Dedifferentiated amniotic fluid mesenchymal stem cell (primary cell): ENCODE results near the gene CCDC121.

ENCODE experiments used
- DNase-seq: peaks from one replicate; pipeline ENCODE4 v3.0.0-alpha.2; 2016; ENCODE audit errors: extremely low spot score

CCDC121 gene, protein sequence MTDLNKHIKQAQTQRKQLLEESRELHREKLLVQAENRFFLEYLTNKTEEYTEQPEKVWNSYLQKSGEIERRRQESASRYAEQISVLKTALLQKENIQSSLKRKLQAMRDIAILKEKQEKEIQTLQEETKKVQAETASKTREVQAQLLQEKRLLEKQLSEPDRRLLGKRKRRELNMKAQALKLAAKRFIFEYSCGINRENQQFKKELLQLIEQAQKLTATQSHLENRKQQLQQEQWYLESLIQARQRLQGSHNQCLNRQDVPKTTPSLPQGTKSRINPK

DNA sequence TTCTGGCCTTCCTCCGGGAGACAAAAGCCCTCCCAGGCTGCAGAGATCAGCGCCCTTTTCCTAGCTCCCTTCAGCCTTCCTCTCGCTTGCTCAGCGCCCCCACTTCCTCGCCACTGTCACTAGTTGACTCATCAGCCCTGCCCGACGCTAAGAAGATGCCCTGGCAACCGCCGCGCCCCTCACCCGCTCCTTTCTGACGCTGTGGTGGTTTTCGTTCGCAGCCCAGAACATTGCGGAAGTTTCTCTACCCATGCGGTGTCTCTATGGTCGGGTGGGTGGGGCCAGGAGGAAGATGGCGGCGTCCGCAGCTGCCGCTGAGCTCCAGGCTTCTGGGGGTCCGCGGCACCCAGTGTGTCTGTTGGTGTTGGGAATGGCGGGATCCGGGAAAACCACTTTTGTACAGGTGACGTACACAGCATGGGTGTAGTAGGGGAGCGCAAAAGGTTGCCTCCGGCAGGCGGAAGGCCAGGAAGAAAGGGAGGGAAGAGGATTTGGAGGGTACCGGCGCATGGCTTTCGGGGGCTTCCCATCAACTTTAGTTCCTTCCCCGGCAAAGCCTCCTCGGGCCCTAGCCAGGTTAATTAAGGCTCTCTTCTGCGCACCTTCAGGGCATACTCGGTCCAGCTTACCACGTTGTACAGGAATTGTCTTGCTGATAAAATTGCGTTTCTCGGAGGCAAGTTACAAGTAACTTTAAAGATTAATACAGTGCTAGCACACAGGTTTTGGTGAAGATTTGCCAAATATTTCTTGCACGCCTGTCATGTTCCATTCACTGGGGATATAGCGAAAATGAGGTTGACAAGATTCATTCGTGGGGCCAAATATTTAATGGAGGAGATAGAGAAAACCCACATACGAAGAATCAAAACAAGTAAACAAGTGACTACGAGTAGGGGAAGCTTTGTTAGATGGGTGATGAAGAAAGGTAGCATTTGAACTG lies at the start of gene CCDC121, which contains the start of gene GPN1:
TSS of gene CCDC121 (minus strand) at position 246 of the 943 bp plus-strand sequence. CDS start 1,213 bp downstream, outside the sequence.
TSS of gene GPN1 (plus strand) at position 284 of the 943 bp plus-strand sequence. CDS start at position 293, 9 bp downstream.
- peak; percentile 88 for DNase-seq

DNA sequence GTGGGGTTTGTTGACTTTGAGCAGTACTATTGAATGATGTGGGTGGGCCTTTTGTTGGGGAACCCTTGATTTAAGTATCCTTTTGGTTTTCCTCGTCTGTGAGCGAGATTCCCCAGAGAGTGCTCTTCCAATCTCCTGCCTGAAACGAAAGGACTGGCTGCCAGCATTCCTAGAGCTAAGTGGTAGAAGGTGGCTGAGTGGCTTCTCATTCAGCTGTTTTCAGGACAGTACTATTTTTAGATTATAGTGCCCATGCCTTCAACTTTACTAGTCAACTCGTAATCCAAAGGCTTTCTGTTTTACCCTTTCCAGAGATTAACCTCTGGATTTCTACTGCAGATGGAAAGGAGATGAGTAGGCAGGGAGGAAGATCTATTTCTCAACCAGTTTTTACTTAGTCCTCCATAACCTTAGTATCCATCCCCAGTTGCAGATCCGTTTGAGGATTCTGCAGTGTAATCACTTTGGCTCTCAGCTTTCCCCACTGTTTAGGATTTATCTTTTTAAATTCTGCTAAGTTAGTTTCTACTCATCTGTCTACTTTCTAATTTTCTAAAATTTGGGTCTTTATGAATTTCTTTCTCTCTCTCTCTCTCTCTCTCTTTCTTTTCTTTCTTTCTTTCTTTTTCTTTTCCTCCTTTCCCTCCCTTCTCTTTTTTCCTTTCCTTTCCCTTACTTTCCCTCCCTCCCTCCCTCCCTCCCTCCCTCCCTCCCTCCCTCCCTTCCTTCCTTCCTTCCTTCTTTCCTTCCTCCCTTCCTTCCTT lies 44.1 kb upstream of the CCDC121 start:
- DNase-seq = no peak

DNA sequence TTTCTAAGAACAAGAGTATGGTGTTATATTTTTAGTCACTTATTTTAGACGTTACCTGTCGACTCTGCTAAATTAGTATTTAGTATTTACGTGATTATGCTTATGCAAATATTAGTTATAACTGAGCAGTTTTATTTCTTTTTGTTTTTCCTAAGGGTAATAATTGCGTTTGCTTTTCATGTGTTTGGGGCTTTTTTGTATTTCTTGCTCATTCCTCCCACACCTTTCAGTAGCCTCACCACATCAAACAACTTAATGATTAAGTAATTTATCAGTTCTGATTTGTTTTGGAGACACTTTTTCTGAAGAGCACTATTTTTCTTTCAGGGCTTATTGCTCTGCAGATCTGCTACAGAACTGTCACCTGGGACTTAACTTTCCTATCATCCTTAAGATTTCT lies 42.4 kb upstream of the CCDC121 start:
- DNase-seq = no peak

DNA sequence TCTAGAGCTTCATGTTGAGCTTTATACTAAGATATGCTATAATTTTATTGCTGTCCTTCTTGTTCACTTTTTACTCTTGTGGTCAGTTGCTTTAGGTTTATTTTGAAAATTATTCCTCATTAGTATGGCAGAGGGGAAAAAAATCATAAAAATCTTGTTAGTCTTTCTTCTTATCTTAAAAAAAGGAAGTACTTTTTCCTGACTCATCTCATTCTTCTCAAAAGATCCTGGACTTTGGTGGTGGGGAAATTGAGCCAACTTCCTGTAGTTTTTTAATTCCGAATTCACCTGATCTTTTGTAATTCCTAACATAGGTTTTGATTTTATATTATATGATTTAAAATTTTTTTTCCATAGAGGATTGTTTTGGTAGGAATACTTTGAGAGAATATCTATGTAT lies 38.6 kb upstream of the CCDC121 start:
- DNase-seq = no peak

DNA sequence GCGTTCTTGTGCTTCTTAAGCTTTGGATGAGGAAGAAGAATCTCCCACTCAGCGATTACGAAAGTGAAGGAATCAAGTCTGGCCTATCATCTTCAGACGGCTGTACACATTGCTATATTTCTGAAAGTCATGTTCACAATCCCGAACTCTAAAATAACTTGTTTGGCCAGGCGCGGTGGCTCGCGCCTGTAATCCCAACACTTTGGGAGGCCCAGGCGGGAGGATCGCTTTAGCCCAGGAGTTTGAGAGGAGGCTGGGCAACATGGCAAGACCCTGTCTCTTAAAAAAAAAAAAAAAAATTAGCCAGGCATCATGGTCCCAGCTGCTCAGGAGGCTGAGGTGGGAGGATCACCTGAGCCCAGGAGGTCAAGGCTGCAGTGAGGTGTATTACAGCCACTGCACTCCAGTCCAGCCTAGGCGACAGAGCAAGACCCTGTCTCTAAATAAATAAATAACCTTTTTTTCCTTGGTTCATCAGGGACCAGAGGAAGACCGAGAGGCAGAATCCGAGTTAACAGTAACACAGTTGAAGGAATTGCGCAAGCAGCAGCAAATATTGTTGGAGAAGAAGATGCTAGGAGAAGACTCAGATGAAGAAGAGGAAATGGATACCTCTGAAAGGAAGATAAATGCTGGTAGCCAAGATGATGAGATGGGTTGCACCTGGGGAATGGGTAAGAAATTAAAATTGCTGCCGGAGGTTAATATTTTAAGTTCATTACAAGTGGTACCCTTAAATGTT lies 36.0 kb upstream of the CCDC121 start:
- no peak for DNase-seq

DNA sequence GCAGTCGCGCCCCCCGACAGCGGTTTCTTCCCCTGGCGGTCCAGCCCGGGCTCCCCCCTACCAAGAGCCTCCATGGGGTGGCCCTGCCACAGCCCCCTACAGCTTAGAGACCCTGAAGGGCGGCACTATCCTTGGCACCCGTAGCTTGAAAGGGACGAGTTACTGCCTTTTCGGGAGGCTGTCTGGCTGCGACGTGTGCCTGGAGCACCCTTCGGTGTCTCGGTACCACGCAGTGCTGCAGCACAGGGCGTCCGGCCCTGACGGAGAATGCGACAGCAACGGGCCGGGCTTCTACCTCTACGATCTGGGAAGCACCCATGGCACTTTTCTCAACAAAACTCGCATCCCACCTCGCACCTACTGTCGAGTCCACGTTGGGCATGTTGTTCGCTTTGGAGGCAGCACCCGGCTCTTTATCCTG lies 35.4 kb upstream of the CCDC121 start:
- DNase-seq = no peak

DNA sequence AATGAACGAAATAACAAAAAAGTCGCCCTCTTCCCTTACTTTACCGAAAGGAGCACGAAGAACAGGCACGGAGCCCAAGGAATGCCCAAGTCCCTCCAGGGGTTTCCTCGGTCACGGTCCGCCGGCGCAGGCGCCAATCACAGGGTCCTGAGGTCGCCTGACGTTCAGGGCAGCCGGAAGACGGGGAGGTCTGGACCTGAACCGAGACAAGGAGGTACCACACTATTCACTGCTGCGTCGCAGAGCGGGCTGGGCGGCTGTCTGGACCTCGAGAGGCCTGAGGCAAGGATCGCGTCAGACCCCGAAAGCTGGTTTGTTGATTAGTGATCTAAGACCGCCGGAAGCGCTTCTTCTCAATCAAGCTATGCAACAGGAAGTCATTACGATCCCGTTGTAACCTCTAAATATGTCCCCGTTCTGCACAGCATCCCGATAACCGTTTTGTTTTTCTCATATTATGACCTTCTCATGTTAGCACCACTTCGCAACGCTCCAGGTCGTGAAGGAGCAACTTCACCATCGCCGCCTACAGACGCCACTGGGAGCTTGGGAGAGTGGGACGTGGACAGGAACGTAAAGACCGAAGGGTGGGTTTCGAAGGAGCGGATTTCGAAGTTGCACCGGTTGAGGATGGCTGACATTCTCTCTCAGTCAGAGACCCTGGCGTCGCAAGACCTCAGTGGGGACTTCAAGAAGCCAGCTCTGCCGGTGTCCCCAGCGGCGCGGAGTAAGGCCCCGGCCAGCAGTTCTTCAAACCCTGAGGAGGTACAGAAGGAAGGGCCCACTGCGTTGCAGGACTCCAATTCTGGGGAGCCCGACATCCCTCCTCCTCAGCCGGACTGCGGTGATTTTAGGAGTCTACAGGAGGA lies 34.7 kb upstream of the CCDC121 start, which contains the start of the genes SLC4A1AP and SUPT7L:
TSS of gene SLC4A1AP (plus strand) at position 605 of the 869 bp plus-strand sequence. CDS start at position 631, 26 bp downstream.
TSS of gene SUPT7L (minus strand) at position 330 of the 869 bp plus-strand sequence. CDS start 1,422 bp downstream, outside the sequence.
- DNase-seq = peak; percentile 86

DNA sequence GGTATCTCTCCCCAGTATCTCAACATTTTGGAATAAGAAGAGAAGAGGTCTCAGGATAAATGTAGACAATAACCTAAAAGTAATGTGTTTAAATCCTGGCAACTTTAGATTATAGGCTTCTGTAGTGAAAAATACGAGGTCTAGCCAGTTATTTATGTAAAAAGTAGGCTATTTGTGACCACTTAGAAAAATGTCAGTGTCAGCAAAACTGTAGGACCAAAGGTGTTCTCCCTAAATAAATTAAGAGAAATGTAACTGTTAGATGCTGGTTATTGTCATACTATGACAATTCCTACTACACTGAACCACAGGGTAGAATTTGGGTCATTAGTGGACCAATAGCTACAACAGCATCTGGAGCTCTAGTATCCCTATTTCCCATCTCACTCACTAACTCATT lies 32.6 kb upstream of the CCDC121 start:
- no peak for DNase-seq

DNA sequence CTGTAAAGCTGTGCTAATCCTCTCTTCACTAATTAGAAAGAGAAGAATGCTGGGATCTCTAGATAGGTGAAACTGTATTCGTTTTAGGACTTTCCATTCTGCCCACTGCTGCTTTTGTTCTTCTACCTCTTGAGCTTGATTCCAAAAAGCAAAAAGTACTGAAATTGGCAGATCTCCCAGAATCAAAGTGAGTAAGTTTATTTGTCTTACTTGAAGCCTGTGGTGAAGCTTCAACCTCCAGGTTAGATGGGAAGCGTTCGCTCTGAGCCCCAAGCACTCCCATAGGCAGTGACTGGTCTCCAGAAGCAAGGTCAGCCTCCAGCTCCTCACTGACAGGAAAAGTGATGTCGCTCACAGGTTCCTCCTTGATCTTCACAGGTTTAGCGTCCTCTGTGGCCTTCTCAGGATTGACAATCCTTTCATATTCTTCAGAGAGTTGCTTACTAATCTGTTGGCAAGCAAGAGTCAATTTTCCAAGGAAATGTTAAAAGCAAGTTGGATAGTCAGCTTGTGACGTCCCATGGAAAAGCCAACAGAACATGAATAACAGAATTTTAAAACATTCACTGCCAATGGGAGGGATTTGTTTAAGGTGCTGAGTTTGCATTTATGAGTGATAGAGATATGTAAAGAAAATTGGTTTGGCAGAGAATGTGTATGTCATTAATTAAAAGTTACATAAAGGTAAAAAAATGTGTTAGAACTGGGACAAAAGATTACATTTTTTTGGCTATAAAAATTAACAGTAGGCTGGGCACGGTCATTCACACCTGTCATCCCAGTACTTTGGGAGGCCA lies 26.5 kb upstream of the CCDC121 start:
- no peak for DNase-seq

DNA sequence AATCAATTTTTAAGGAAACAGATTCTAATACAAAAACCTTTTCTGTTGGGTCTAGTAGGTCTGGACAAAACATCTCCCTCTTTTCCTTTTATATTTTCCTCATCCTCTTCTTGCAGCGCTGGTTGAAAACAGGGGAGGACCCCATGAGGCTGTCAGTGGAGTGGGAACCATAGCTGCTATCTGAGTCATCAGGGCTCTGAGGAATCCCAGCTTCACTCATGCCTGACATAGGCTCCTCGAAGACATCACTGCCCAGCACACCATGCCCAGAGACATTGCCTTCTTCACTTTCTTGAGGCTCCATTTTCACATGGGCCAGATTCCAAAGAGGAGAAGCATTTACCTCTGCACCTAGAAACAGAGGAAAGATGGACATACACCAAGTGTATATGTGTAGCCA lies 24.6 kb upstream of the CCDC121 start:
- DNase-seq = no peak

DNA sequence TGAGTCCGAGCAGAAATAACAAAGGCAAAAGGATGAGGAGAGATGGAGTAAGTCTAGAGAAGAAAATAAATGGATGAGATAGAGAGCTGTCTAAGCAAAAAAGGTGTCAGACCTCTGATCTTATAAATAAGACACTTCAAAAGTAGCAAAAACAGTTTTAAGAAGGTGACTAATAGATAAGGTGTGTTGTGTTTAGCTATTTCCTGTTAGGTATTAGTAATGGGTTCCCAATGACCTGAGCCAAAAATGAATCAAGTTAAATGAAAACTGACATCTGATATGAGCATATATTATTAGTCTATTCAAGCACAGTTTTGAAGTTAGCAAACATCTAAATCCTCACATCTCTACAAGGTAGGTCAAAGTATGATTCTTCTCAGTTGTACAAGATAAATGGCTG lies 24.0 kb upstream of the CCDC121 start:
- no peak for DNase-seq

DNA sequence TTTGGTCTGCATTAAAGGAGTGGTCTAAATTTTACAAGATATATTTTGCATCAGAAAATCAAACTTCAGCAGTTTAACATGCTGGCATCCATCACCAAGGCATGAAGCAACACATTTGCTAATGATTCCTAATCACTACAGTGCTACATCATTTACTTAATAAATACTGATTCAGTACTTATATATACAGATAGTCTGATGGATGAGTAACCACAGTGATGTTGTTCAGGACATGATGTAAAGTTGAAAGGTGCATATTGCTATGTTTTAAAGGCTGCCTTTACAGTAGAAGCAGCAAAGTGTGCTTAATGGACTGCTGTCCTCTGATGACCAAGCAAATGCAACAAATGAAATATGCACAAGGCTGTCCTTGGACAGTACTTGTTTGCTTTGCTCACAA lies 23.5 kb upstream of the CCDC121 start:
- no peak for DNase-seq

DNA sequence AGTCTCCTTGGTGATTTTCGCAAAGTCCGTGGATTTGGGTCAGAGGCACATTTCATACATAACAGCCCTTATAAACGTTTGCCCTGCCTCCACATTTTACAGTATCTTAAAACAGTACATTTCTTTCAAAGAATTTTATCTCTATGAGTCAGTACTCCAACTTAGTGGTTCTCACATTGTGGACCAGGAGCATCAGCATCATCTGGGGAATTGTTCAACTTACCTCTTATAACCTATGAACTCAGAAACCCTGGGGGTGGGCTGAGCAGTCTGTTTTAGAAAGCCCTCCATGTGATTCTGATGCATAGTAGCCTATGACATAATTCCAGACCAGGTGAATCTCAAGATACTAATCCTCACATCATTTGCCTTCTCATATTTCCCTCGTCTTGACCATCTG lies 22.2 kb upstream of the CCDC121 start:
- no peak for DNase-seq

DNA sequence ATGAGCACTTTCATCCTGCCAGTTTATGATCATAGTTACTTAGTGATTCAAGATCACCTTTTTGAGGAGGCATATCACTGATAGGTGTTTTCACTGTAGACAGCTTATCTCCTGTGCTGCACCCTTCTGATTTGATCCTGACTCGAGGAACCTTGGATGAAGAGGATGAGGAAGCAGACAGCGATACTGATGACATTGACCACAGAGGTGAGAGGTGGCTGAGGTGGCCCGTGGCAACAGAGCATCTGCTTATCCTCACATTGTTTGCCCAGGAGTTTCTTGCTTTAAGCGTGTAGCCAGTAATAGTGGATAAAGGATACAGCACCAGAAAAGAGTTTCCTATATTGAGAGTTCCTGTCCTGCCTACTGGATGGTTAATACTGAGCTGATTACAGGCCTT lies 18.9 kb upstream of the CCDC121 start:
- DNase-seq = no peak

DNA sequence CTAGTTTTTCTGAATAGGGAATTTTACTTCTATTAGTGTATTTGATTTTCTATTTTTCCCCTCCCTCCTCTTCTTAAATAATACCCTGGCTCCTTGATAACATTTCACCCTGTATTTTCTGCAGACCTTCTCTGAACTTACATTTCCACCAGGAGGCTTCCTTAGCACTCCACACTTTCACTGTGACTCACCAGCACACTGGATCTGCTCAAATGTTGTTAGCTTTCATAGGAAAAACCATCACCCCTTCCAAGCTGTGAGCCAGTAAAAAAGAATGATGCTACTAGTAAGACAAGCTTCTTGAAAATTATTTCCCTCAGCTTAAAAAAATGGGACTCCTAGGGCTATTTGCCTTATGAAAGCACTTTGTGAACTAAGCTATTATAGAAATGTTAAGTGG lies 18.5 kb upstream of the CCDC121 start:
- DNase-seq = no peak

DNA sequence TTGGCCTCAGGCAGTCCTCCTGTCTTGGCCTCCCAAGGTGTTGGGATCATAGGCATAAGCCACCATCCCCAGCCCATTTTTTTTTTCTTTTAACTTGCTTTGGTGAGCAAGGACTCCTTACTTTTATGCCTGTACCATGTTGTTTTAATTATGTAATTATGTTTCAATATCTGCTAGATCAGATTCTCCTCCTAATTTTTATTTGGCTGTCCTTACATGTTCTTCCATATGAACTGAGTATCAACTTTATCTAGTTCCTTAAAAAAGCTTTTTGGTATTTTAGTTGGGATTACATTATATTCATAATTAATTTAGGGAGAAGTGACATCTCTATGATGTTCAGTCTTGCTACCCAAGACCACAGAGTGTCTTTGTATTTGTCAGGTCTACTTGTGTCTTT lies 16.4 kb upstream of the CCDC121 start:
- no peak for DNase-seq

DNA sequence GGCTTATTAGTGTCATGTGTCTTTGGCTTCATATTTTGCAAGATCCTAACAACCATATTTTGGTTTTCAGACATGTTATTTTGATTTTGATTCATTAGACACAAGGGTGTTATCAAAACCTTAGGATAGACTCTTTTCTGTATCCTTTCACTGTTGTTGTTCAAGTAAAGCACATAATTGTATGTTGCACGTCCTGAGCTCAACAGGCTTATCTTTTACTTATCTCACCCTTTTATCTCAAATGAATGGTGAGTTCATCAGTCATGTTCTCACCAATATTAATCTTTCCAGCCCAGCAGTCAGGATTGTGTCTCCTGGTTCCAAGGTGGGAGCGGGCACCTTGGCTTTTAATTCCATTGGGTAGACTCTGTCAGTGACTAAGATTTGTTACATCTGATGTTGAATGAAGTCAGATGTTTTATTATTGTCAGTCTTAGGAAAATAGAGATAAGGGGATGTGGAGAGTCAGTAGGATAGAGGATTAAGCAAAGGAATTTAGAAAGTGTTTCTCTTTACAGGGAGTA lies 12.0 kb upstream of the CCDC121 start:
- no peak for DNase-seq

DNA sequence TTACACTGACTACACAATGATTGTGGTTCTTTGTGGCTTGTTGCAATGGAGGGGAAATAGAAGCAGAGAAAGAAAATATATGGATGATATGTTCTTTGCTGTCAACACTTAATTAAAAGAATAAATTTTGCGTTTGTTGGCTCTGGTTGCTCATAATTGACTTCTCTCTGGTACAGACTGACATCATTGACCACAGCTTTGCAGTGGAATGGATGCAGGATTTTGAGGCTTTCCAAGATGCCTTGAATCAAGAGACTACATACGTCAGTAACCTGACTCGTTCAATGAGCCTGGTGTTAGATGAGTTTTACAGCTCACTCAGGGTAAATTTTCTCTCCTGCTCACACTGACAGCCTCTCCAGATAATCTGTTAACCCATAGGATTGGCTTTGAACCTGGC lies 9.9 kb upstream of the CCDC121 start:
- DNase-seq = no peak

DNA sequence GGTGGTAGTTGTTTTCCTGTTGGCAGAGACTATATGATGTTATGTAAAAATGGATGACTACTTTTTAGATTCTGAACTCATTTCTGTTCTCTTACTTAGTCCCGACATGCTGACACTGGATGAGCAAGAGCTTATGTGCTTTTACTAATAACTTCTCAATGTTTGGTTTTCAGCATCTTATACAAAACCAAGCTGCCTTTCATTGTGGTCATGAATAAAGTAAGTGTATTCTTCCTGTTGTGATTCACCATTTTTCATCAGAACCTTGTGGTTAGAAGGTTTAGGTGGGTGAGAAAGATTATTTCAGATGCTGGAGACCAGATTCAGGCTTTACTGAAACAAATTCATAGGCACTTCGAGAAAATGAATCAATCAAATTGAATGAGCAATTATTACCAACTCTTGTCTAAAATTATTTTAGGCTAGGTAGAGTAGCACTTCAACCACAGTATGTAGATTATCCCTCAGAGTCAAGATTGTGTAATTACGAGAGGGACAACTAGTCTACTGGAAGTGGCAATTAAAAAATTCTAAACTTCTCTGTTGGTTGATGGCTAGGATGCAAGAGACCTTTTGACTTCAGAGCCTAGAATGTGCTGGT lies 9.3 kb upstream of the CCDC121 start:
- DNase-seq = no peak
